GM10248 (cell line): ENCODE data around the gene ILKAP.

Source experiments
- CTCF ChIA-PET: fragments of 300-600 bp; sonication (Branson Sonifier 250); formaldehyde crosslinking; extraction: SDS; loops from one replicate; lab custom pipeline; 2021; ENCODE audit warnings: antibody characterized with exemption; lab: Yijun Ruan, JAX
- POLR2A ChIA-PET: fragments of 350-650 bp; sonication (Branson Sonifier 250); formaldehyde crosslinking; extraction: SDS; loops from one replicate; lab custom pipeline; 2020; ENCODE audit warnings: antibody characterized with exemption; lab: Yijun Ruan, JAX
- DNase-seq: peaks from one replicate; pipeline ENCODE4 v3.0.0; 2012; ENCODE audit errors: extremely low spot score
- TF ChIP-seq, protein P1 (sequence below): IDR thresholded peaks from 2 replicates; pipeline ENCODE4 v1.5.1; 2012; ENCODE audit warnings: mild to moderate bottlenecking, low read depth; ENCODE audit errors: extremely low read depth, missing control alignments, control extremely low read depth

ILKAP gene

GRCh38 chr2:238203094-238203972 lies at the start of gene ILKAP:
ILKAP (minus strand) TSS chr2:238203695; CDS start chr2:238203553, 142 bp downstream.
- TF ChIP-seq, protein P1, sequence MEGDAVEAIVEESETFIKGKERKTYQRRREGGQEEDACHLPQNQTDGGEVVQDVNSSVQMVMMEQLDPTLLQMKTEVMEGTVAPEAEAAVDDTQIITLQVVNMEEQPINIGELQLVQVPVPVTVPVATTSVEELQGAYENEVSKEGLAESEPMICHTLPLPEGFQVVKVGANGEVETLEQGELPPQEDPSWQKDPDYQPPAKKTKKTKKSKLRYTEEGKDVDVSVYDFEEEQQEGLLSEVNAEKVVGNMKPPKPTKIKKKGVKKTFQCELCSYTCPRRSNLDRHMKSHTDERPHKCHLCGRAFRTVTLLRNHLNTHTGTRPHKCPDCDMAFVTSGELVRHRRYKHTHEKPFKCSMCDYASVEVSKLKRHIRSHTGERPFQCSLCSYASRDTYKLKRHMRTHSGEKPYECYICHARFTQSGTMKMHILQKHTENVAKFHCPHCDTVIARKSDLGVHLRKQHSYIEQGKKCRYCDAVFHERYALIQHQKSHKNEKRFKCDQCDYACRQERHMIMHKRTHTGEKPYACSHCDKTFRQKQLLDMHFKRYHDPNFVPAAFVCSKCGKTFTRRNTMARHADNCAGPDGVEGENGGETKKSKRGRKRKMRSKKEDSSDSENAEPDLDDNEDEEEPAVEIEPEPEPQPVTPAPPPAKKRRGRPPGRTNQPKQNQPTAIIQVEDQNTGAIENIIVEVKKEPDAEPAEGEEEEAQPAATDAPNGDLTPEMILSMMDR: no peak
- ChIA-PET CTCF (interaction anchor here (1.0 to 1.1 kb wide), 3 partner anchors 11 to 86 kb away, joined by 3 to 4 read pairs (median 3); no protein-coding TSS in a partner anchor), POLR2A (no interaction called here)
- peak; percentile 100 for DNase-seq

- POLR2A ChIA-PET: no interaction called here
- CTCF ChIA-PET: interaction anchor here (1.3 to 5.1 kb wide), 2 partner anchors 9 to 11 kb away, joined by 3 to 33 read pairs; no protein-coding TSS in a partner anchor
- TF ChIP-seq, protein P1: no peak
- no peak for DNase-seq
These were observed 49.5 kb upstream of the ILKAP start for GRCh38 chr2:238252766-238253630.

DNA sequence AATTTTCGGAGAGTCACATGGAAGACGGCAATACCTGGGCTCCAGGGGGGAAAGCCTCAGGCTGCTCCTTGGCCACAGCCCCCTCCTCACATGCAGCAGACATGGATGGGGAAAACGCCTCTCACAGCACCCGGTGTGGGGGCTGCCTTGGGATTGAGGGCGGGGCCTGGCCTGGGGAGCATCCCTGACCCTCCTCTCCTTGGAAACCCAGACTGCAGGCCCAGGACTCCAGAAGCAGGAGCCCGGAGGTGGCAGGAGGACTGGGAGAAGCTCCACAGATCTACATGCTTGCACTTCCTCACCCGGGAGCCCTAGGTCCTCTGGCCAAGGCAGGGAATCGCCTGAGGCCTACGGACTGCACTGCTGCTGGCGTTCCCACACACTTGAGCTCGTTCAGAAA lies 48.5 kb upstream of the ILKAP start:
- CTCF ChIA-PET: interaction anchor here (1.3 to 5.1 kb wide), 2 partner anchors 8 to 12 kb away, joined by 3 to 33 read pairs; no protein-coding TSS in a partner anchor
- POLR2A ChIA-PET: no interaction called here
- TF ChIP-seq, protein P1: no peak
- DNase-seq: no peak

- no peak for DNase-seq
- TF ChIP-seq, protein P1: no peak
- ChIA-PET CTCF (interaction anchor here (4.4 kb wide), 1 partner anchor 12 kb away, joined by 21 read pairs; no protein-coding TSS in a partner anchor), POLR2A (no interaction called here)
These were observed 47.8 kb upstream of the ILKAP start for GRCh38 chr2:238251331-238251730.

- TF ChIP-seq, protein P1: no peak
- ChIA-PET POLR2A (no interaction called here), CTCF (interaction anchor here (4.4 kb wide), 1 partner anchor 12 kb away, joined by 21 read pairs; no protein-coding TSS in a partner anchor)
- DNase-seq: no peak
These were observed 47.4 kb upstream of the ILKAP start for GRCh38 chr2:238250896-238251295.
